GM21737 (cell line): Measurements from ENCODE around the gene G6PD.
A peak's percentile ranks its signal among the peaks of the same experiment; 100 is the strongest.
"Not testable (repeated sequence)": the region's sequence is repeated elsewhere in the genome, so short reads cannot be mapped to it uniquely, and the experiment has no call there.

Experiments used
- ATAC-seq: cut with Tn5 transposase; IDR thresholded peaks from one replicate; pipeline ENCODE4 v1.9.1; 2021; ENCODE audit warnings: mild to moderate bottlenecking, moderate library complexity; ENCODE audit not compliant: unreplicated experiment

The G6PD gene

DNA sequence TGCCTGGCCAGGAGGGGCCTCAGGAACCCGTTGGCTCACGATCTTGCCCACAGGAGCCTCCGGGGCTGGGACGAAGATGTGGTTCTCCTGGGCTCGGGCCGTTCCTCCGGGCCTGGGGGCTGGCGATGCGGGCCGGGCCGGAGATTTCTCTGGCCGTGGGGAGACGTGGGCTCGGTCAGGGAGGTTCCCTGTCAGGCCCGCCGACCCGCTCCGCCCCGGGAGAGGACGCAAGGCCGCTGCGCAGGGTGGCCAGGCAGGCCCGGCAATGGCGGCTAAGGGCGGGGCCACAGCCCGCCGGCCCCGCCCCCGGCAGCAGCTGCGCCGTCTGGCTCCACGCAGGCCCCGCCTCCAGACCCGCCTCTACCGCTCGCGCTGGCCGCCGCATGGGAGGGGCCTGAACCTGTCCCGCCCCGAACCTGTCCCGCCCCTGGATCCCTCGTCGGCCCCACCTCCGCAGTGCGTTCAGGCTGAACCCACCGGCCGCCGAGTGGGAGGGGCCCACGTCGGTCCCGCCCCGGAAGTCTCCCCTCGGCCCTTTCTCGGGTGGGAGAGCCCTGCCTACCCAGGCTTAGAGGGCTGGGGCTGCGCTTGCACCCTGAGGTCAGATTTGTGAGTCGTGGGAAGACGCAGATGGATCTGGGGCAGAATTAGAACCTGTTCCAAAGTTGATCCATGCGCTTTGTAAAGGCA is 30.5 kb downstream of the G6PD start, which contains the start of gene FAM3A:
TSS of gene FAM3A (minus strand) at position 267 of the 690 bp plus-strand sequence. CDS start 460 bp downstream, outside the sequence.
- peak; percentile 93 for ATAC-seq

GRCh38 chrX:154515090-154515965 is 31.3 kb downstream of the G6PD start:
- no peak for ATAC-seq

GRCh38 chrX:154513716-154514115 is 32.9 kb downstream of the G6PD start:
- no peak for ATAC-seq

GRCh38 chrX:154512879-154513553 is 33.6 kb downstream of the G6PD start:
- no peak for ATAC-seq

DNA sequence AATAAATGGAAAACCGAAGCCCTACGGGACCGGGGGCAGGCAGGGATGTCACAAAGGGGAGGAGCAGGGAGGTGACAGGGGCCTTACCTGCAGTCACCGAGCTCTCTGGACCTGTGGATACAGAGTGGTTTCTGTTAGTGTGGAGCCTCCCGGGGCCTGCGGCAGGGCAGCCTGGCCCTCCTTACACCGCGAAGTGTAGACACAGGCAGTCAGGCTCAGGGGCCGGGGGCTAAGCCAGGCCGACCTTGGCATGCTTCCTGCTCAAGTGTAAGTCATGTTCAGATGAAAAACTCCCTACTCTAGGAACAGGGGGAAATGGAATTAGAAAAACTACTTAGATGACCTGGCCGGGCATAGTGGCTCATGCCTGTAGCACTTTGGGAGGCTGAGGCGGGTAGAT is 34.9 kb downstream of the G6PD start:
- ATAC-seq, result no peak

GRCh38 chrX:154509455-154509854 is 37.2 kb downstream of the G6PD start:
- ATAC-seq, result no peak

GRCh38 chrX:154508384-154508745 is 38.3 kb downstream of the G6PD start:
- ATAC-seq, result no peak

- ATAC-seq, result no peak
These were observed 38.8 kb downstream of the G6PD start for GRCh38 chrX:154507673-154508383.

DNA sequence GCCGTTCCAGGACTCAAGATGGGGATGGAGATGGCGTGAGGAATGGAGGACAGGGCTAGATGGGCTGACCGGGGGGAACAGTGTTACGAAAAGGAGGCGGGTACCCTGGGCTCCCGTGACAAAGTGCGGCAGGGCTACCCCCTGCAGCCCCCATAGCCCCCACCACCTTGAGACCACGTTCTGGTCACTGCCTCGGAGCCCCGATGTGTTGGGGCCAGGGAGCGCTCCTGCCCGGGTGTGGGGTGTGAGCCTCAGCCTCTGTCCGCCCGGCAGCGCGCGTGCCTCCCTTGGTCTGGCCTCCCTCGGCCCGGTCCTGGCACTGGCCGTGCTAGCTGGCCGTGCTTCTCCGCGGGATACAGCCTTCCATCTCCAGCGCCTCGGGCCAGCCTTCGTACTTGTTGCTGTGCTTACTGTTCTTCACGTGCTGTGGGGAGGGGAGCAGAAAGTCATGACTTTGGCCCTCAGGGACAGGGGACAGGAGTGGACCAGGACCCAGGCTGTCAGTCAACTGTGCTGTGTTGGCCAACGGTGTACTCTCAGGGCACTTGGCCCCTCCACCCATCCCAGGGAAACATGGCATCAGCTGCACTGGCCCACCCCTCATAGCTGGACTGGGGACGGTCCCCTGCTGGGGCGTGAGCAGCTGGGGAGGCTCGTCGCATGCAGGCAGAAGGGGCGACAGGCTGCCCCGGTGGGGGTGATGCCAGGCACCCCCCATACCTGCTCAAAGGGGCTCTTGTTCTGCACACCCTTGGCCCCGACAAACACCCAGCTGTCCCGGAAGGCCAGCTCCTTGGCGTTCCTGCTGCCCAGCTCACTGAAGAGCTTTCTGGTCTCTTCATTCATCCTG is 39.9 kb downstream of the G6PD start:
- ATAC-seq, result no peak

DNA sequence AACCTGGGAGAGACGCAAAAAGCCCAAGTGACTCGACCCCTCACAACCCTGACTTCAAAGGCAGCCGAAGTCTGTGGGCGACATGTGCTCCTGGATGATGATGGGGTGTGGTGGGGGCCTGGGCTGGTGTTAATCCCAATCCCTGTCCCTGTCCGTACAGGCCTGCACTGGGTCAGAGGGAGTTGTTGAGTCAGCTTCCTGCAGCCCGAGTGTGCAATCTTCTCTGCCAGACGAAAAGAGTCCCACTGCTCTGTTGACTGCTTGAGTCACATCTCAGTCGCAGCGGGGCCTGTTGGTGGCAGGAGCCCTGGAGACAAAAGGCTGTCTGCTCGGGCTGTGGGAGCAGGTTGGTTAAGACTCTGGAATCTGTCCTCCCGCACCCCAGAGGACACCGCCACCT is 40.9 kb downstream of the G6PD start:
- no peak for ATAC-seq

GRCh38 chrX:154502989-154503388 is 43.7 kb downstream of the G6PD start:
- no peak for ATAC-seq

- ATAC-seq, result no peak
These were observed 44.5 kb downstream of the G6PD start for GRCh38 chrX:154502098-154502497.

DNA sequence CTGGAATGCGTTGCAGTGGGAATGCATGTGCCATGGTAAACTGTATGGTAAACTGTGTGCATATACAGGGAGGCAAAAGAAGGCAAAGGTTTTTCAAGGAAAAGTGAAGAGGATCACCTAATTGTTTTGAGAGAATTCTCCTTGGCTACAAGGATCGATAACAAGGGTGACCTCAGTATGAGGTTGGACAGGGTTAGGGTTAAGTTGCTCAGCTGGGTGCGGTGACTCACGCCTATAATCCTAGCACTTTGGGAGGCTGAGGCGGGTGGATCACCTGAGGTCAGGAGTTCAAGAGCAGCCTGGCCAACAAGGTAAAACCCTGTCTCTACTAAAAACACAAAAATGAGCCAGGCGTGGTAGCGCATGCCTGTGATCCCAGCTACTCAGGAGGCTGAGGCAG is 45.2 kb downstream of the G6PD start:
- not testable (repeated sequence) for ATAC-seq

- ATAC-seq, result not testable (repeated sequence)
These were observed 50.0 kb downstream of the G6PD start for GRCh38 chrX:154496591-154497137.

DNA sequence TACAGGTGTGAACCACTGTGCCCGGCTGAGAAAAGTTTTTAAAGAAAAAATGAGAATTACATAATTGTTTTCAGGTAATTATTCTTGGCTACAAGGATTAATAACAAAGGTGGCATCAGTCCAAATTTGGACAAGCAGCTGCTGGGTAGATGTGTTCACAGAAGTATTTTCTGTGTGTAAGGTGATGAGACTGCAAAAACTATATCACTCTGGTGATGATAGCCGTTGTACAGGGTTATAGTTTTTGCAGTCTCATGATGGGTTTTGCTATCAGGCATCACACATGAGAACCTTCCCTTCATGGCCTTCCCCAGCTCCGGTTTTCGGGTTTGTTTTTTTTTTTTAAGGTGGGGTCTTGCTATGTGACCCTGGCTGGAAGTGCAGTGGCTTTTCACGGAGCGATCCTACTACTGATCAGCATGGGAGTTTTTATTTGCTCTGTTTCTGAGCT is 51.1 kb downstream of the G6PD start:
- no peak for ATAC-seq

DNA sequence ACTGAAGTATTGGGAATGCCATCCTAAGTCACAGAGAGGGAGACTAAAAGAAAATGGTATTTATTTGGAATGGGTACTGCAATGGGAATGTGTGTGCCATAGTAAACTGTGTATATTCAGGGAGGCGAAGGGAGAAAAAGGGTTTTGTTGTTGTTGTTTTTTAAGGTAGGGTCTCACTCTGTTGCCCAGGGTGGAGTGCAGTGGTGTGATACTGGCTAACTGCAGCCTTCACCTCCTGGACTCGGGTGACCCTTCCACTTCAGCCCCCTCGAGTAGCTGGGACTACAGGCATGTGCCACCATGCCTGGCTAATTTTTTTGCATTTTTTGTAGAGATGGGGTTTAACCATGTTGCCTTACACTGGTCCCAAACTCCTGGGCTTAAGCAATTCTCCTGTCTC is 51.9 kb downstream of the G6PD start:
- ATAC-seq, result no peak

GRCh38 chrX:154490414-154491083 is 56.1 kb downstream of the G6PD start, which contains the start of gene SLC10A3:
TSS of gene SLC10A3 (minus strand) at chrX:154490629. CDS start at chrX:154488940, 1,689 bp downstream.
- peak; percentile 73 for ATAC-seq

- peak; percentile 14 for ATAC-seq
These were observed 56.6 kb downstream of the G6PD start for GRCh38 chrX:154490021-154490413.

DNA sequence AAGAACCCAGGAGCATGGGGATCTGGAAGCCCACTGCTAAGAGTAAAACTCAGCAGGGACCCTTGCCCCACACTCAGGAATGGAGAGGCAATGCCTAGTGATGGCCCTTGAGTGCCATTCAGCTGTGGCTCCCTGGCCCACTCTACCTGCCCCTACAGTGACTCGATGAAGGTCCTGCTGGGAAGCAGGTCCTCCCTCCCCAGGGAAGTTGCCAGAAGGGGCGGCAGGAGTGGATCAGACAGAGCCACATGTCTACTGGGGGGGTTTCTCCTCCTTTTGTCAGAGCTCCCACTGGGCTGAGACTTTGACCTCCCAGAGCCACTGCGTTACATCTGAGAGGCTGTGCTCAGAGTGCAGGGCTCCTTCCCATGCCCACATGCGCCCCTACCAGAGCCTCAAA is 57.5 kb downstream of the G6PD start:
- ATAC-seq, result no peak
